ENCODE data around the gene RUNX2.
"Not testable (repeated sequence)": the region's sequence is repeated elsewhere in the genome, so short reads cannot be mapped to it uniquely, and the experiment has no call there.

Gene RUNX2

DNA sequence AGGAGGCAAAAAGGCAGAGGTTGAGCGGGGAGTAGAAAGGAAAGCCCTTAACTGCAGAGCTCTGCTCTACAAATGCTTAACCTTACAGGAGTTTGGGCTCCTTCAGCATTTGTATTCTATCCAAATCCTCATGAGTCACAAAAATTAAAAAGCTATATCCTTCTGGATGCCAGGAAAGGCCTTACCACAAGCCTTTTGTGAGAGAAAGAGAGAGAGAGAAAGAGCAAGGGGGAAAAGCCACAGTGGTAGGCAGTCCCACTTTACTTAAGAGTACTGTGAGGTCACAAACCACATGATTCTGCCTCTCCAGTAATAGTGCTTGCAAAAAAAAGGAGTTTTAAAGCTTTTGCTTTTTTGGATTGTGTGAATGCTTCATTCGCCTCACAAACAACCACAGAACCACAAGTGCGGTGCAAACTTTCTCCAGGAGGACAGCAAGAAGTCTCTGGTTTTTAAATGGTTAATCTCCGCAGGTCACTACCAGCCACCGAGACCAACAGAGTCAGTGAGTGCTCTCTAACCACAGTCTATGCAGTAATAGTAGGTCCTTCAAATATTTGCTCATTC is at the start of gene RUNX2:
Gene RUNX2, plus strand, starts transcription at position 375 of the 567 bp plus-strand sequence. CDS start 397 bp downstream, outside the sequence.
- DNase-seq (ENCODE audit: low spot score): peak; percentile 22

- no peak for DNase-seq (ENCODE audit: low spot score)
Observed at GRCh38 chr6:45278367-45278766, 49.8 kb upstream of the RUNX2 start.

DNA sequence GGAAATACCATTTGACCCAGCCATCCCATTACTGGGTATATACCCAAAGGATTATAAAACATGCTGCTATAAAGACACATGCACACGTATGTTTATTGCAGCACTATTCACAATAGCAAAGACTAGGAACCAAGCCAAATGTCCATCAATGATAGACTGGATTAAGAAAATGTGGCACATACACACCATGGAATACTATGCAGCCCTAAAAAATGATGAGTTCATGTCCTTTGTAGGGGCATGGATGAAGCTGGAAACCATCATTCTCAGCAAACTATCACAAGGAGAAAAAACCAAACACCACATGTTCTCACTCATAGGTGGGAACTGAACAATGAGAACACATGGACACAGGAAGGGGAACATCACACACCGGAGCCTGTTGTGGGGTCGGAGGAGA is 41.4 kb upstream of the RUNX2 start:
- not testable (repeated sequence) for DNase-seq (ENCODE audit: low spot score)

GRCh38 chr6:45289751-45290514 is 38.2 kb upstream of the RUNX2 start:
- no peak for DNase-seq (ENCODE audit: low spot score)

GRCh38 chr6:45293306-45293705 is 34.8 kb upstream of the RUNX2 start:
- DNase-seq (ENCODE audit: low spot score): no peak

DNA sequence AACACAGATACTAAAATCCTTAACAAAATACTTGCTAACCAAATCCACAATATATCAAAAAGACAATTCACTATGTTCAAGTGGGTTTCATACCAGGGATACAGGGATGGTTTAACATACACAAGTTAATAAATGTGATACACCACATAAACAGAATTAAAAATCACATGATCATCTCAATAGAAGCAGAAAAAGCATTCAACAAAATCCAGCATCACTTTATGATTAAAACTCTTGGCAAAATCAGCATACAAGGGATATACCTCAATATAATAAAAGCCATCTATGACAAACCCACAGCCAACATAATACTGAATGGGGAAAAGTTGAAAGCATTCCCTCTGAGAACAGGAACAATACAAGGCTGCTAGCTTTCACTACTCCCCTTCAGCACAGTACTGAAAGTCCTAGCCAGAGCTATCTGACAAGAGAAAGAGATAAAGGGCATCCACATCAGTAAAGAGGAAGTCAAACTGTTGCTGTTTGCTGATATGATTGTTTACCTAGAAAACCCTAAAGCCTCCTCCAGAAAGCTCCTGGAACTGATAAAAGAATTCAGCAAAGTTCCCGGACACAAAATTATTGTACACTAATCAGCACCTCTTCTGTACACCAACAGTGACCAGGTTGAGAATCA is 33.9 kb upstream of the RUNX2 start:
- DNase-seq (ENCODE audit: low spot score): not testable (repeated sequence)

GRCh38 chr6:45297320-45297719 is 30.8 kb upstream of the RUNX2 start:
- DNase-seq (ENCODE audit: low spot score): no peak

- no peak for DNase-seq (ENCODE audit: low spot score)
Observed at GRCh38 chr6:45299096-45299581, 29.0 kb upstream of the RUNX2 start.

DNA sequence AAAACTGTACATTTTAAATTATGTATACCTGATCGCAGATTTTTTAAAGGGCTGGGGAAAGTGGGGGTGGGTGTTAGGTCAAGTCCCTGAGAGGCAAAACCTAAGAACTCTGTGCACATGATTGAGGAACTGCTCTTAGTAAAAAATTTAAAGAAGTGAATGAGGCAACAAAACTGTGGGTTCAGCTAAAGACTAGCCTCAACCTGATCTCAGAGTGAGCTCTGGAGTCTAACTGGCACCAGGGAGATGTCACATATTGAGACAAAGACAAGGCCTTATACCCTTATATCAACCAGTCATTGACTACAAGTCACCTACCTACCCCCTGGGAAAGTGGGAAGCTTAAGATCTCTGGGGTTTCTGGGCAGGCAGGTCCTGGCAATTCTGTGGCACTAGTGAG is 27.4 kb upstream of the RUNX2 start:
- DNase-seq (ENCODE audit: low spot score): no peak

DNA sequence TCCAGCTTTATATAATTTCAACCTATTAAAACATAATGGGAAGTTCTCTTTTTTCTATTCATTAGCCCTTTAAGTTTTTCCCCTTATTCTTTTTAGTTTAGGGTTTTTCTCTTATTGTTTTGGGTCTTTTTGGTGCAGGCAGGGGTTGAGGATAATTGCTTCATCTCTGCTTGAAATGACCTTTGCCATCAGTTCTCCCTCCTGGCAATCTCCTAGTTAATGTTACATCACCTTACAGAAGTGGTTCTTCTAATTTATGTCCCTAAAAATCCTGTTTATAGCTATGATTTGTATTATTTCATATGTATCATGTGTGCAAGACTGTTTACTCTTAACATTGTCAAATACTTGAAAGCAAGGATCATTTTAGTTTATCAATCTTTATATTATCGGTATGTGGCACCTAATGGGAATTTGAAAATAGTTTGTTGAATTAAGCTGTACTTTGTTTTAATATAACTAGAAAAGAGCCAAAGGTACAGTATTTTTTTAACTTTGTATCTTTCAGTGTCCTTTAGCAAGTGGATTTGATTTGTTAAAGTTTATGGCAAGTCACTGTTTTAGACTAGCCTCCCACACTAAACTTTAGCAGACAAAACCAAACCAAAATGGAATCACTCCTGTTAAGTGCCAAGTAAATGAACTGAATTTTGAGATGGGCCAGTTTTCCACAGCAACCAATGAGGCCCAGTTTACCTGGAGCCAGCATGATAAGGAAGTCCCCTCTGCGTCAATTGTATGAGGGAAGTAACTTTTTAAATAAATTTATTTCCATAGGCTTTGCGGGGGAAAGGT is 26.6 kb upstream of the RUNX2 start:
- DNase-seq (ENCODE audit: low spot score): no peak

DNA sequence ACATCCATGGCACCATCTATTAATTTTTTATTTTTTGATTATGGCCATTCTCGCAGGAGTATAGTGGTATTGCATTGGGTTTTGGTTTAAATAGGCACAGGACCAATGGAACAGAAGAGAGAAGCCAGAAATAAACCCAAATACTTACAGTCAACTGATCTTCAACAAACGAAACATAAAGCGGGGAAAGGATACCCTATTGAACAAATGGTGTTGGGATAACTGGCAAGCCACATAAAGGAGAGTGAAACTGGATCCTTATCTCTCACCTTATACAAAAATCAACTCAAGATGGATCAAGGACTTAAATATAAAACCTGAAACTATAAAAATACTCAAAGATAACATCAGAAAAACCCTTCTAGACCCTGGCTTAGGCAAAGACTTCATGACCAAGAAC is 25.3 kb upstream of the RUNX2 start:
- no peak for DNase-seq (ENCODE audit: low spot score)

- no peak for DNase-seq (ENCODE audit: low spot score)
Observed at GRCh38 chr6:45305546-45305945, 22.6 kb upstream of the RUNX2 start.

- no peak for DNase-seq (ENCODE audit: low spot score)
Observed at GRCh38 chr6:45310118-45310788, 17.9 kb upstream of the RUNX2 start.

DNA sequence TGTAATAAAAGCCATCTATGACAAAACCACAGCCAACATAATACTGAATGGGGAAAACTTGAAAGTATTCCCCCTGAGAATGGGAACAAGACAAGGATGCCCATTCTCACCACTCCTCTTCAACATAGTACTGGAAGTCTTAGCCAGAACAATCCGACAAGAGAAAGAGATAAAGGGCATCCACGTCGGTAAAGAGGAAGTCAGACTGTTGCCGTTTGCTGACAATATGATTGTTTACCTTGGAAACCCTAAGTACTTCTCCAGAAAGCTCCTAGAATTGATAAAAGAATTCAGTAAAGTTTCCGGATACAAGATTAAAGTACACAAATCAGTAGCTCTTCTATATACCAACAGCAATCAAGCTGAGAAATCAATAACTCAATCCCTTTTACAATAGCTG is 14.0 kb upstream of the RUNX2 start:
- no peak for DNase-seq (ENCODE audit: low spot score)

DNA sequence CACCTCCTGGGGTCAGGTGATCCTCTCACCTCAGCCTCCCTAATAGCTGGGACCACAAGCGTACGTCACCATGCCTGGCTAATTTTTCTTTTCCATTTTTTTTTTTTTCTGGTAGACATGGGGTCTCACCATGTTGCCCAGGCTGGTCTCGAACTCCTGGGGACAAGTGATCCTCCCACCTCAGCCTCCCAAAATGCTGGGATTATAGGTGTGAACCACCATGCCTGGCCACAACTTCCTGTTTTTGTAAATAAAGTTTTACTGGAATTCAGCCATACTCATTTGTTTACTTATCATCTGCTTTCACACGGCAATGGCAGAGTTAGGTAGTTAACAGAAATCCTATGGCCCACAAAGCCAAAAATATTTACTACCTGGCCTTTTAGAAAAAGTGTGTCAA is 7.8 kb upstream of the RUNX2 start:
- no peak for DNase-seq (ENCODE audit: low spot score)

GRCh38 chr6:45323656-45324224 is 4.4 kb upstream of the RUNX2 start:
- no peak for DNase-seq (ENCODE audit: low spot score)

GRCh38 chr6:45326698-45327417 is 1.3 kb upstream of the RUNX2 start:
- no peak for DNase-seq (ENCODE audit: low spot score)

- no peak for DNase-seq (ENCODE audit: low spot score)
Observed at GRCh38 chr6:45328523-45328922, 393 bp downstream of the RUNX2 start.

DNA sequence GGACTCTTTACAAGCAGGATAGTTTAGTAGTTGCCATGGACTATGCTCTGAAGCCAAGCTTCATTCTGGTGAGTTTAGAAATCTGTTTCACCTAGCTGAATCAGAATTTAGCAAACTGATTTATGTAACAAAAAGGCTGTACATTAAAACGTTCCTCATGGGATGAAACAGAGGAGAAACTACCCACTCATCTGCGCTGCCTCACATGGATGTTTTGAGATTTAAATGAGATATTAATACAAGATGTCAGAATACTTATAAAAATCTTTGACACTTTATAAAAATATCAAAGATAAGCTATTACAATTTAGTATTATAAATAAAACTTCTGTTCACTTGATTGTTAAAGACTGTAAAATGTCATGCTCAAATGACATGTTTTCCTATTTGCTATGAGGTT is 16.8 kb downstream of the RUNX2 start:
- no peak for DNase-seq (ENCODE audit: low spot score)

- DNase-seq (ENCODE audit: low spot score): no peak
Observed at GRCh38 chr6:45350186-45350710, 22.1 kb downstream of the RUNX2 start.

- no peak for DNase-seq (ENCODE audit: low spot score)
Observed at GRCh38 chr6:45351076-45351475, 22.9 kb downstream of the RUNX2 start.

Data from Ammon's horn (tissue), 1 donor.